Measurements from ENCODE around the gene TFPI.

The TFPI gene

GRCh38 chr2:187415449-187415848, 138.8 kb downstream of the TFPI start:
- DNase-seq (ENCODE audit: low read depth): no peak

Data from ELR (cell line).